Upper lobe of left lung (tissue), 6 donors: Measurements from ENCODE around the gene UGT2A3. TPM values are rescaled to one million over a fixed set of nuclear protein-coding genes. Genes with fewer than 3 reads are reported as not detected.

Source experiments
- ATAC-seq, 2 donors: fragments of 200-7000 bp; cut with Tn5 transposase; one replicate each; pipeline ENCODE4 v1.9.1; 2022; ENCODE audit warnings: mild to moderate bottlenecking in 2 of 2, moderate library complexity in 2 of 2; ENCODE audit not compliant: low FRiP score in 2 of 2
- DNase-seq, 2 donors: peaks; one replicate each; pipeline ENCODE4 v3.0.0-alpha.2; 2019 to 2020
- H3K27ac ChIP-seq, 4 donors: fragments of 200-600 bp; sonication (generic); one replicate each; pipeline ENCODE4 v1.5.1; 2016 to 2019
- H3K27me3 ChIP-seq, 4 donors: fragments of 200-600 bp; sonication (generic); one replicate each; pipeline ENCODE4 v1.5.1; 2017 to 2019
- H3K36me3 ChIP-seq, 4 donors: fragments of 200-600 bp; sonication (generic); one replicate each; pipeline ENCODE4 v1.5.1; 2016 to 2019
- H3K4me1 ChIP-seq, 4 donors: fragments of 200-600 bp; sonication (generic); one replicate each; pipeline ENCODE4 v1.5.1; 2018 to 2019
- H3K4me3 ChIP-seq, 4 donors: fragments of 200-600 bp; sonication (generic); one replicate each; pipeline ENCODE4 v1.5.1; 2017 to 2019; ENCODE audit warnings: mild to moderate bottlenecking in 2 of 4, moderate library complexity in 1 of 4
- H3K9me3 ChIP-seq, 4 donors: fragments of 200-600 bp; sonication (generic); one replicate each; pipeline ENCODE4 v1.5.1; 2018 to 2019
- EP300 ChIP-seq, 4 donors: sonication (generic); formaldehyde crosslinking; IDR thresholded peaks; one replicate each; pipeline ENCODE4 v1.5.1; 2017; ENCODE audit warnings: antibody characterized with exemption in 4 of 4, control low read depth in 2 of 4
- POLR2A ChIP-seq, 4 donors: fragments of 450-650 bp; IDR thresholded peaks; one replicate each; pipeline ENCODE4 v1.5.1; 2016 to 2017; ENCODE audit warnings: antibody characterized with exemption in 4 of 4, mild to moderate bottlenecking in 2 of 4
- POLR2AphosphoS5 ChIP-seq, 2 donors: sonication (generic); formaldehyde crosslinking; IDR thresholded peaks; one replicate each; pipeline ENCODE4 v1.5.1; 2017; ENCODE audit warnings: antibody characterized with exemption in 2 of 2
- WGBS, 2 donors: methylation state at CpG; one replicate each; pipeline ENCODE4 v1.1.5; 2017 to 2018; 5-methylcytosine and 5-hydroxymethylcytosine counted together
- total RNA-seq, 6 donors: library from RNA; depleted of rRNA in 4 of 6; stranded (reverse); fragments of >200 nt in 4 of 6; gene quantifications; one replicate each; pipeline versions ENCODE4 v1.1.0 to v1.2.1, GENCODE V29; 2016 to 2021
- TF ChIP-seq, protein P1 (sequence below), 6 experiments: fragments of 450-650 bp in 4 of 6; fragments of 200-600 bp in 2 of 6; sonication (generic) in 2 of 6; IDR thresholded peaks; one replicate each; pipeline ENCODE4 v1.5.1; 2016 to 2019; ENCODE audit warnings: antibody characterized with exemption in 6 of 6
- donor health status: DM: no; HTN: no; CAD: no; lungs with moderate emphysema.
- donor health status: DM: no; HTN: yes; CAD: no; lungs with severe emphysema.

UGT2A3 gene
- total RNA-seq, result under 1 TPM in 1 of 6 donors, not detected in 5; 0.11 TPM

- ATAC-seq, result no peak
- no peak within 1 kb of the TSS for H3K4me3 ChIP-seq
Measured at GRCh38 chr4:68951078-68951805, at the start of gene UGT2A3. UGT2A3 (minus strand) TSS chr4:68951804; CDS start chr4:68951760, 44 bp downstream.

DNA sequence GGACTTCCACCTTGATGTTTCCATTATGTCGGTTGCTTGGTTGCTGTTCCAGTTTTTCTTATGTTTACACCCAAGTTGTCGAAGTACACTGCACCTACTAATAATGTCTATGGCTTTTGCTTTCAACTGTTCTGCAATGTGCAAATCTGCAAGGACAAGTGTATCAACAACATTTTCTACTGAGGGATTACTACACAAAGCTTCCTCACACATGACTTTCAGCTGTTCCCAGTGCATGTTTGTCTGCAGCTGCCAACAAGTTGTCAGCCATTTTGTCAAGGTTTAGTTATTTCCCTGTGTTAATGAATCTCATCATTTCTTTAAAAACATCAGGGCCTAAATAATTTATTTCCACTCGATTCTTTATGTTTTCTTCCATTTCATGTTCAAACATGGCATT is 45.4 kb upstream of the UGT2A3 start:
- H3K9me3 ChIP-seq, result no peaks in the 10 kb centered on the region
- DNase-seq (no peak), ATAC-seq (no peak)
- no peak overlapping the region for H3K27ac ChIP-seq
- TF ChIP-seq EP300 (IDR thresholded peaks at IDR 0.05), result no peak
- no peak for TF ChIP-seq POLR2AphosphoS5 (IDR thresholded peaks at IDR 0.05)
- no peak for TF ChIP-seq POLR2A (IDR thresholded peaks at IDR 0.05)
- TF ChIP-seq, protein P1, sequence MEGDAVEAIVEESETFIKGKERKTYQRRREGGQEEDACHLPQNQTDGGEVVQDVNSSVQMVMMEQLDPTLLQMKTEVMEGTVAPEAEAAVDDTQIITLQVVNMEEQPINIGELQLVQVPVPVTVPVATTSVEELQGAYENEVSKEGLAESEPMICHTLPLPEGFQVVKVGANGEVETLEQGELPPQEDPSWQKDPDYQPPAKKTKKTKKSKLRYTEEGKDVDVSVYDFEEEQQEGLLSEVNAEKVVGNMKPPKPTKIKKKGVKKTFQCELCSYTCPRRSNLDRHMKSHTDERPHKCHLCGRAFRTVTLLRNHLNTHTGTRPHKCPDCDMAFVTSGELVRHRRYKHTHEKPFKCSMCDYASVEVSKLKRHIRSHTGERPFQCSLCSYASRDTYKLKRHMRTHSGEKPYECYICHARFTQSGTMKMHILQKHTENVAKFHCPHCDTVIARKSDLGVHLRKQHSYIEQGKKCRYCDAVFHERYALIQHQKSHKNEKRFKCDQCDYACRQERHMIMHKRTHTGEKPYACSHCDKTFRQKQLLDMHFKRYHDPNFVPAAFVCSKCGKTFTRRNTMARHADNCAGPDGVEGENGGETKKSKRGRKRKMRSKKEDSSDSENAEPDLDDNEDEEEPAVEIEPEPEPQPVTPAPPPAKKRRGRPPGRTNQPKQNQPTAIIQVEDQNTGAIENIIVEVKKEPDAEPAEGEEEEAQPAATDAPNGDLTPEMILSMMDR (IDR thresholded peaks at IDR 0.05), result no peak
- no peaks in the 10 kb centered on the region for H3K36me3 ChIP-seq
- no peaks in the 10 kb centered on the region for H3K27me3 ChIP-seq
- H3K4me3 ChIP-seq, result no peak overlapping the region
- 69 to 74% methylated on average over 3 of the region's 3 CpGs for WGBS, 2 donors
- no peaks in the 10 kb centered on the region for H3K4me1 ChIP-seq

More at GRCh38 chr4:68951078-68951805, at the start of gene UGT2A3:
- TF ChIP-seq EP300 (IDR thresholded peaks at IDR 0.05) (no peak), POLR2A (IDR thresholded peaks at IDR 0.05) (no peak), POLR2AphosphoS5 (IDR thresholded peaks at IDR 0.05) (no peak)
- TF ChIP-seq, protein P1 (IDR thresholded peaks at IDR 0.05), result no peak
- Histone ChIP-seq H3K9me3 (no peaks in the 10 kb centered on the region), H3K27me3 (no peaks in the 10 kb centered on the region), H3K27ac (no peak within 1 kb of the TSS), H3K36me3 (no peaks in the 10 kb centered on the region), H3K4me1 (no peaks in the 10 kb centered on the region)
- DNase-seq, result no peak
- WGBS, 2 donors, result 59 to 81% methylated on average over 5 of the region's 5 CpGs

DNA sequence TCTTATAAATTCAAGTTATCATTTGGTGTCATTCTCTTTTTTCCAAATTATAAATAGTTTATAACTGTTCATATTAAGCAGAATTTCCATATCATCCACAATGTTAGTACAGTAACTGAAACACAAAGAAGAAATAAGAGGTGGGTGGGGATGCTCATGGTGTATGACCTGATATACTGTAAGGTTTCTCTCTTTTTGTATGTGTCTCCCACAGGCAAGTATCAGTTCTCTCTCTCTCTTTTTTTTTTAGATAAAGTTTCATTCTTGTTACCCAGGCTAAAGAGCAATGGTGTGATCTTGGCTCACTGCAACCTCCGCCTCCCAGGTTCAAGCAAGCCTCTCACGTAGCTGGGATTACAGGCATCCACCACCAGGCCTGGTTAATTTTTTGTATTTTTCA is 43.7 kb upstream of the UGT2A3 start:
- H3K4me1 ChIP-seq, result no peaks in the 10 kb centered on the region
- TF ChIP-seq POLR2AphosphoS5 (IDR thresholded peaks at IDR 0.05) (no peak), POLR2A (IDR thresholded peaks at IDR 0.05) (no peak), EP300 (IDR thresholded peaks at IDR 0.05) (no peak)
- TF ChIP-seq, protein P1 (IDR thresholded peaks at IDR 0.05), result no peak
- DNase-seq (no peak), ATAC-seq (no peak)
- no peaks in the 10 kb centered on the region for H3K9me3 ChIP-seq
- no peaks in the 10 kb centered on the region for H3K36me3 ChIP-seq
- no peaks in the 10 kb centered on the region for H3K27me3 ChIP-seq
- no peak overlapping the region for H3K4me3 ChIP-seq
- no peak overlapping the region for H3K27ac ChIP-seq
- 79 to 90% methylated on average over 2 of the region's 2 CpGs for WGBS, 2 donors

DNA sequence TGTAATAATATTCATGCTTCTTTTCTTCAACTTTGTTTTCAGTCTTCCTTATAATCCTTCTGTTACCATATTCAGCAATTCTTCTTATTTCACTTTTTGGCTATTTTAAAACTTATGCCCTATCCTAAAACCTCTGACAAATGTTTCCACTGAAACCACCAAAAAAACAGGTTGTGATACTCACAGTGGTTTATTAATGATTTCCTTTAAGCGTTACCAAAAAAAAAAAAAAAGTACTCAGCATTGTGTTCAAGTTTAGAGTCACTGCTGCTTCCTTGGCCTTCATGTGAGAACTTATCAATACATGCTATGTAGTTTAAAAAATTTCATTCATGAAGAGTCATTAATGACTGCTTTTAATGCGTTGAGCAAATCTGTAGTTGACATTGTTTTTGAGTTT is 35.4 kb upstream of the UGT2A3 start:
- no peak overlapping the region for H3K4me3 ChIP-seq
- 50 to 60% methylated on average over 2 of the region's 2 CpGs for WGBS, 2 donors
- no peaks in the 10 kb centered on the region for H3K4me1 ChIP-seq
- no peaks in the 10 kb centered on the region for H3K36me3 ChIP-seq
- no peaks in the 10 kb centered on the region for H3K9me3 ChIP-seq
- no peak for TF ChIP-seq EP300 (IDR thresholded peaks at IDR 0.05)
- TF ChIP-seq, protein P1 (IDR thresholded peaks at IDR 0.05), result no peak
- no peak for TF ChIP-seq POLR2A (IDR thresholded peaks at IDR 0.05)
- no peak for TF ChIP-seq POLR2AphosphoS5 (IDR thresholded peaks at IDR 0.05)
- DNase-seq, result no peak
- no peak for ATAC-seq
- H3K27me3 ChIP-seq, result no peaks in the 10 kb centered on the region
- H3K27ac ChIP-seq, result no peak overlapping the region

- no peak for DNase-seq
- 82 to 87% methylated on average over 1 of the region's 1 CpG for WGBS, 2 donors
- H3K27ac ChIP-seq, result no peak overlapping the region
- no peaks in the 10 kb centered on the region for H3K4me1 ChIP-seq
- TF ChIP-seq POLR2A (IDR thresholded peaks at IDR 0.05) (no peak), POLR2AphosphoS5 (IDR thresholded peaks at IDR 0.05) (no peak), EP300 (IDR thresholded peaks at IDR 0.05) (no peak)
- H3K9me3 ChIP-seq, result no peaks in the 10 kb centered on the region
- H3K4me3 ChIP-seq, result no peak overlapping the region
- ATAC-seq, result no peak
- no peaks in the 10 kb centered on the region for H3K27me3 ChIP-seq
- H3K36me3 ChIP-seq, result no peaks in the 10 kb centered on the region
Measured at GRCh38 chr4:68985442-68985841, 33.8 kb upstream of the UGT2A3 start.
